Tibial artery (tissue), 4 donors: ENCODE results near the gene TTC28.

Source experiments
- DNase-seq, 2 donors: peaks; one replicate each; pipeline ENCODE4 v3.0.0-alpha.2; 2019
- H3K27ac ChIP-seq, 2 donors: fragments of 200-600 bp; sonication (generic) in 1 of 2; 1 replicate in 1 of 2; 2 replicates in 1 of 2; pipeline ENCODE4 v1.5.1; 2018 to 2019; ENCODE audit warnings: mild to moderate bottlenecking in 1 of 2
- H3K27me3 ChIP-seq, 2 donors: fragments of 200-600 bp; sonication (generic) in 1 of 2; one replicate each; pipeline versions ENCODE4 v1.5.1 to v1.6.0; 2016 to 2019
- H3K36me3 ChIP-seq, 3 donors: fragments of 200-600 bp; sonication (generic) in 2 of 3; one replicate each; pipeline ENCODE4 v1.5.1; 2016 to 2019; ENCODE audit warnings: mild to moderate bottlenecking in 2 of 3
- H3K4me1 ChIP-seq, 4 donors: fragments of 200-600 bp; sonication (generic) in 2 of 4; 1 replicate in 3 of 4; 2 replicates in 1 of 4; pipeline ENCODE4 v1.5.1; 2016 to 2019
- H3K4me3 ChIP-seq, 2 donors: fragments of 200-600 bp; sonication (generic) in 1 of 2; 1 replicate in 1 of 2; 2 replicates in 1 of 2; pipeline ENCODE4 v1.5.1; 2018 to 2019; ENCODE audit warnings: mild to moderate bottlenecking in 2 of 2
- H3K9me3 ChIP-seq, 3 donors: fragments of 200-600 bp; sonication (generic) in 1 of 3; one replicate each; pipeline ENCODE4 v1.5.1; 2016 to 2019
- CTCF ChIP-seq, 2 experiments: fragments of 200-600 bp in 1 of 2; fragments of 450-650 bp in 1 of 2; IDR thresholded peaks; one replicate each; pipeline ENCODE4 v1.5.1; 2017 to 2019; ENCODE audit warnings: antibody characterized with exemption in 2 of 2, mild to moderate bottlenecking in 1 of 2, moderate library complexity in 1 of 2
- intact Hi-C: fragments of 100-400 bp; cut with DNase I; formaldehyde crosslinking; loops from one replicate; pipeline ENCODE4 v1.15.0; 2023; ENCODE audit warnings: low total_unique reads

The TTC28 gene

GRCh38 chr22:28015046-28015425 lies 664.6 kb downstream of the TTC28 start:
- no peaks in the 10 kb centered on the region for H3K27me3 ChIP-seq
- TF ChIP-seq CTCF (IDR thresholded peaks at IDR 0.05) = no peak
- peaks cover 0 to 30% (median 13%) of the 10 kb centered on the region in 3 donors for H3K36me3 ChIP-seq
- intact Hi-C loops = no loop called here
- peaks cover 0 to 9% (median 0%) of the 10 kb centered on the region in 4 donors for H3K4me1 ChIP-seq
- H3K4me3 ChIP-seq = no peak overlapping the region
- H3K9me3 ChIP-seq = no peaks in the 10 kb centered on the region
- H3K27ac ChIP-seq = no peak overlapping the region
- peak in 1 of 2 donors; percentile 21 for DNase-seq

- Histone ChIP-seq H3K4me1 (peaks cover 0 to 5% (median 1%) of the 10 kb centered on the region in 4 donors), H3K4me3 (no peak overlapping the region), H3K27me3 (no peaks in the 10 kb centered on the region), H3K36me3 (peaks cover 0 to 30% (median 13%) of the 10 kb centered on the region in 3 donors), H3K9me3 (no peaks in the 10 kb centered on the region), H3K27ac (no peak overlapping the region)
- DNase-seq = peak in 1 of 2 donors; percentile 54
- intact Hi-C loops = no loop called here
- TF ChIP-seq CTCF (IDR thresholded peaks at IDR 0.05) = no peak
Observed at GRCh38 chr22:28014211-28015045, 665.2 kb downstream of the TTC28 start.

- no peak for TF ChIP-seq CTCF (IDR thresholded peaks at IDR 0.05)
- H3K4me3 ChIP-seq = no peak overlapping the region
- H3K27me3 ChIP-seq = no peaks in the 10 kb centered on the region
- H3K36me3 ChIP-seq = peaks cover 0 to 30% (median 13%) of the 10 kb centered on the region in 3 donors
- DNase-seq = peak in 1 of 2 donors; percentile 47
- H3K4me1 ChIP-seq = peaks cover 0 to 7% (median 4%) of the 10 kb centered on the region in 4 donors
- intact Hi-C loops = no loop called here
- H3K27ac ChIP-seq = no peak overlapping the region
- no peaks in the 10 kb centered on the region for H3K9me3 ChIP-seq
Observed at GRCh38 chr22:28013611-28014010, 666.0 kb downstream of the TTC28 start.

GRCh38 chr22:28012832-28013460 lies 666.7 kb downstream of the TTC28 start:
- no peak for TF ChIP-seq CTCF (IDR thresholded peaks at IDR 0.05)
- Histone ChIP-seq H3K36me3 (peaks cover 0 to 30% (median 13%) of the 10 kb centered on the region in 3 donors), H3K27ac (no peak overlapping the region), H3K27me3 (no peaks in the 10 kb centered on the region), H3K9me3 (no peaks in the 10 kb centered on the region), H3K4me3 (no peak overlapping the region), H3K4me1 (peaks cover 0 to 7% (median 4%) of the 10 kb centered on the region in 4 donors)
- intact Hi-C loops = no loop called here
- DNase-seq = no peak

GRCh38 chr22:28009272-28009827 lies 670.3 kb downstream of the TTC28 start:
- DNase-seq = peak; percentile 54 to 80
- H3K27ac ChIP-seq = peak overlapping the region in 1 of 2 donors; percentile 12
- H3K27me3 ChIP-seq = no peaks in the 10 kb centered on the region
- H3K36me3 ChIP-seq = peaks cover 0 to 44% (median 13%) of the 10 kb centered on the region in 3 donors
- no peaks in the 10 kb centered on the region for H3K9me3 ChIP-seq
- TF ChIP-seq CTCF (IDR thresholded peaks at IDR 0.05) = peak; percentile 95 to 97
- H3K4me1 ChIP-seq = peaks cover 0 to 7% (median 4%) of the 10 kb centered on the region in 4 donors
- intact Hi-C loops = loop anchor here (10.0 kb wide), 1 partner anchor 605 kb away; no protein-coding TSS in a partner anchor
- H3K4me3 ChIP-seq = no peak overlapping the region
